Natural killer cell (primary cell): Measurements from ENCODE around the gene STARD8. TPM values are rescaled to one million over a fixed set of nuclear protein-coding genes. Genes with fewer than 3 reads are reported as not detected.

Experiments
- ATAC-seq, 3 donors: fragments of 150-1000 bp in 2 of 3; fragments of 200-7000 bp in 1 of 3; cut with Tn5 transposase; 1 replicate in 1 of 3; 2 replicates in 2 of 3; pipeline ENCODE4 v1.10.0; 2021; ENCODE audit warnings: mild to moderate bottlenecking in 2 of 3, moderate library complexity in 2 of 3
- DNase-seq, 2 donors: peaks; one replicate each; pipeline versions ENCODE4 v3.0.0 to v3.0.0-alpha.2; 2013 to 2021; ENCODE audit warnings: mixed read lengths in 1 of 2
- H3K27ac ChIP-seq: one replicate; pipeline ENCODE4 v1.5.1; 2013; ENCODE audit warnings: mild to moderate bottlenecking, low read length
- H3K27me3 ChIP-seq: one replicate; pipeline ENCODE4 v1.6.1; 2013; ENCODE audit warnings: low read length; ENCODE audit not compliant: control insufficient read depth, insufficient read depth
- H3K36me3 ChIP-seq: one replicate; pipeline ENCODE4 v1.6.1; 2013; ENCODE audit warnings: low read length; ENCODE audit not compliant: control insufficient read depth, insufficient read depth
- H3K4me1 ChIP-seq: one replicate; pipeline ENCODE4 v1.6.1; 2013; ENCODE audit warnings: low read length; ENCODE audit not compliant: control insufficient read depth, insufficient read depth
- H3K4me3 ChIP-seq: one replicate; pipeline ENCODE4 v1.5.1; 2013; ENCODE audit warnings: low read length
- H3K9me3 ChIP-seq: one replicate; pipeline ENCODE4 v1.6.1; 2013; ENCODE audit warnings: low read length; ENCODE audit not compliant: control insufficient read depth, insufficient read depth
- H3K27ac Mint-ChIP-seq, 2 donors: one replicate each; pipeline ENCODE4 v1.8.0; 2022; ENCODE audit warnings: mild to moderate bottlenecking in 2 of 2, mixed read lengths in 2 of 2, moderate library complexity in 1 of 2
- H3K27me3 Mint-ChIP-seq, 2 donors: one replicate each; pipeline ENCODE4 v1.8.0; 2022; ENCODE audit warnings: low read depth in 2 of 2, mixed read lengths in 2 of 2
- H3K36me3 Mint-ChIP-seq: one replicate; pipeline ENCODE4 v1.8.0; 2022; ENCODE audit warnings: mixed read lengths
- H3K4me1 Mint-ChIP-seq, 2 donors: one replicate each; pipeline ENCODE4 v1.8.0; 2022; ENCODE audit warnings: mixed read lengths in 2 of 2
- H3K4me3 Mint-ChIP-seq: one replicate; pipeline ENCODE4 v1.8.0; 2022; ENCODE audit warnings: mild to moderate bottlenecking, moderate library complexity, mixed read lengths
- H3K9me3 Mint-ChIP-seq, 2 donors: one replicate each; pipeline ENCODE4 v1.8.0; 2022; ENCODE audit warnings: mixed read lengths in 2 of 2
- CTCF ChIP-seq: fragments of 200-600 bp; IDR thresholded peaks from one replicate; pipeline ENCODE4 v1.8.0; 2022; ENCODE audit warnings: antibody characterized with exemption
- WGBS: methylation state at CpG from one replicate; pipeline ENCODE4 v1.1.7; 2013; ENCODE audit warnings: missing lambda C conversion rate; ENCODE audit not compliant: insufficient coverage; 5-methylcytosine and 5-hydroxymethylcytosine counted together
- intact Hi-C: fragments of 100-400 bp; cut with micrococcal nuclease; formaldehyde crosslinking; loops from one replicate; pipeline ENCODE4 v1.14.2; 2022
- total RNA-seq, 4 donors: library from RNA; stranded (reverse); fragments of 120-200 nt in 1 of 4; gene quantifications; one replicate each; pipeline versions ENCODE4 v1.2.3 to v1.2.4, GENCODE V29; 2013 to 2022

The STARD8 gene
- total RNA-seq, 3 donors from 2014 or later (not counting 1 experiment from before 2014, with no cell fraction given): 0.97 to 1.3 (median 1.1) TPM

GRCh38 chrX:68721991-68722860 lies 74.8 kb downstream of the STARD8 start:
- Mint-ChIP-seq H3K4me3 (no peak overlapping the region), H3K27me3 (no peaks in the 10 kb centered on the region), H3K9me3 (no peaks in the 10 kb centered on the region), H3K36me3 (no peaks in the 10 kb centered on the region), H3K27ac (no peak overlapping the region), H3K4me1 (no peaks in the 10 kb centered on the region)
- TF ChIP-seq CTCF: no peak
- intact Hi-C loops: no loop called here
- Histone ChIP-seq H3K4me3 (no peak overlapping the region), H3K4me1 (no peaks in the 10 kb centered on the region), H3K36me3 (no peaks in the 10 kb centered on the region), H3K27me3 (no peaks in the 10 kb centered on the region), H3K27ac (no peak overlapping the region), H3K9me3 (no peaks in the 10 kb centered on the region)
- DNase-seq (no peak), ATAC-seq (no peak)
- 84% methylated on average over 16 of the region's 16 CpGs for WGBS

- Mint-ChIP-seq H3K4me1 (no peaks in the 10 kb centered on the region), H3K27me3 (peaks cover 0 to 2% of the 10 kb centered on the region in 2 donors), H3K4me3 (no peak overlapping the region), H3K9me3 (no peaks in the 10 kb centered on the region), H3K36me3 (no peaks in the 10 kb centered on the region), H3K27ac (no peak overlapping the region)
- no peaks in the 10 kb centered on the region for H3K27me3 ChIP-seq
- H3K9me3 ChIP-seq: no peaks in the 10 kb centered on the region
- 91% methylated on average over 23 of the region's 24 CpGs for WGBS
- H3K36me3 ChIP-seq: no peaks in the 10 kb centered on the region
- no peaks in the 10 kb centered on the region for H3K4me1 ChIP-seq
- intact Hi-C loops: no loop called here
- H3K27ac ChIP-seq: no peak overlapping the region
- no peak for TF ChIP-seq CTCF
- ATAC-seq (no peak), DNase-seq (no peak)
- H3K4me3 ChIP-seq: no peak overlapping the region
These were observed 76.2 kb downstream of the STARD8 start for GRCh38 chrX:68723491-68724155.

GRCh38 chrX:68724531-68725020 lies 77.1 kb downstream of the STARD8 start:
- no peaks in the 10 kb centered on the region for H3K36me3 ChIP-seq

More at GRCh38 chrX:68724531-68725020, 77.1 kb downstream of the STARD8 start:
- intact Hi-C loops: no loop called here
- DNase-seq: no peak
- Histone ChIP-seq H3K9me3 (no peaks in the 10 kb centered on the region), H3K4me1 (no peaks in the 10 kb centered on the region), H3K4me3 (no peak overlapping the region), H3K27ac (no peak overlapping the region), H3K27me3 (no peaks in the 10 kb centered on the region)
- Mint-ChIP-seq H3K9me3 (no peaks in the 10 kb centered on the region), H3K4me3 (no peak overlapping the region), H3K4me1 (no peaks in the 10 kb centered on the region), H3K36me3 (no peaks in the 10 kb centered on the region), H3K27me3 (peaks cover 0 to 12% of the 10 kb centered on the region in 2 donors), H3K27ac (no peak overlapping the region)
- ATAC-seq: no peak
- TF ChIP-seq CTCF: no peak
- WGBS: 84% methylated on average over 10 of the region's 10 CpGs
